Stimulated activated CD4-positive, alpha-beta T cell treated with anti-CD3 and anti-CD28 coated beads, TNF-alpha, amount 100 ng/mL, for 1 hour (primary cell): Measurements from ENCODE around the gene NUP35.

Experiments
- DNase-seq, 3 donors: peaks; one replicate each; pipeline ENCODE4 v3.0.0-alpha.2; 2020; ENCODE audit warnings: low read depth in 3 of 3, low spot score in 1 of 3

NUP35 gene

DNA sequence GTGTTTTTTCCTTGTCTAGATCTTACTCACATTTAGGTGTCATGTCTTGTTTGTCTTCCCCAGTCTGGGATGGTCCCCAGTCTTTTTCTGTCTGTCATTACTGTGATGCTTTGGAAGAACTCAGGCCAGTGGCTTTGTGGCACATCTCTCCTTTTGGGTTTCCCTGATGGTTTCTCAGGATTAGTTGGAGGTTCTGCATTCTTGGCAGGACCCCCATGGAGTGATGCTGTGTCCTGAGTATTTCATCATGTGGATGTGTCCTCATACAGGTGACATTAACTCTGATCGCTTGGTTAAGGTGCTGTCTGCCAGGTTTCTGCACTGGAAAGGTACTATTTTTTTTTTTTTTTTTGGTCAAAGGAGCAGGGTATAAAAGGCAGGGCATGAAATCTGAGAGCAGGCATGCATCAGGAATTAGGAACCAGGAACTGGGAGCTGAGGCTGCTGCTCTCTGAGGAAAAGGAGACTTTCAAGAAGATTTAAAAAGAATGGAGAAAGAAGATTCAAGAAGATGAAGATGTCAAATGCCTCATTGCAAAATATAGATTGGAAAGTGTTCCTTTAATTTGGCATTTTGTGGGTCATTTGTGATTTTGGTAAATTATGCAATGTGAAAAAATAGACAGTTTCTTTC lies 85.3 kb downstream of the NUP35 start:
- no peak for DNase-seq
